HG02981 (cell line): ENCODE results near the gene REC8.
"Not testable (repeated sequence)": the region's sequence is repeated elsewhere in the genome, so short reads cannot be mapped to it uniquely, and the experiment has no call there.

ENCODE experiments used
- ATAC-seq: cut with Tn5 transposase; IDR thresholded peaks from one replicate; pipeline ENCODE4 v1.9.1; 2021; ENCODE audit warnings: mild to moderate bottlenecking, moderate library complexity; ENCODE audit not compliant: unreplicated experiment

REC8 gene

GRCh38 chr14:24203249-24203886 is 31.5 kb downstream of the REC8 start:
- ATAC-seq, result not testable (repeated sequence)

GRCh38 chr14:24204163-24205146 is 32.6 kb downstream of the REC8 start:
- no peak for ATAC-seq

- no peak for ATAC-seq
Observed at GRCh38 chr14:24206260-24207103, 34.6 kb downstream of the REC8 start.

GRCh38 chr14:24207104-24207551 is 35.2 kb downstream of the REC8 start:
- ATAC-seq, result no peak

- no peak for ATAC-seq
Observed at GRCh38 chr14:24207625-24208024, 35.7 kb downstream of the REC8 start.

GRCh38 chr14:24211311-24211710 is 39.4 kb downstream of the REC8 start:
- ATAC-seq, result no peak

GRCh38 chr14:24212924-24213865 is 41.3 kb downstream of the REC8 start, which contains the start of gene CHMP4A:
CHMP4A (minus strand) TSS chr14:24213488; CDS start chr14:24213439, 49 bp downstream.
- ATAC-seq, result peak; percentile 83

GRCh38 chr14:24213866-24214662 is 42.2 kb downstream of the REC8 start:
- ATAC-seq, result no peak

- peak; percentile 52 for ATAC-seq
Observed at GRCh38 chr14:24215495-24216344, 43.8 kb downstream of the REC8 start, which contains the start of gene MDP1. MDP1 (minus strand) TSS chr14:24216066; CDS start chr14:24215955, 111 bp downstream.

GRCh38 chr14:24216345-24216699 is 44.4 kb downstream of the REC8 start:
- ATAC-seq, result no peak

- ATAC-seq, result not testable (repeated sequence)
Observed at GRCh38 chr14:24216876-24217275, 45.0 kb downstream of the REC8 start.

GRCh38 chr14:24219080-24219479 is 47.2 kb downstream of the REC8 start:
- ATAC-seq, result no peak

- ATAC-seq, result no peak
Observed at GRCh38 chr14:24219521-24219920, 47.6 kb downstream of the REC8 start.

GRCh38 chr14:24222987-24223386 is 51.1 kb downstream of the REC8 start:
- not testable (repeated sequence) for ATAC-seq

GRCh38 chr14:24224618-24225071 is 52.8 kb downstream of the REC8 start:
- ATAC-seq, result no peak

- no peak for ATAC-seq
Observed at GRCh38 chr14:24226473-24226872, 54.6 kb downstream of the REC8 start.

GRCh38 chr14:24228902-24229301 is 57.0 kb downstream of the REC8 start:
- ATAC-seq, result no peak
